Chondrocyte (in vitro differentiated cells): ENCODE data around the gene HPGD. TPM values are rescaled to one million over a fixed set of nuclear protein-coding genes. Genes with fewer than 3 reads are reported as not detected.

Experiments used
- DNase-seq: peaks from one replicate; pipeline ENCODE4 v3.0.0; 2021; ENCODE audit warnings: mixed read lengths, low spot score
- H3K27ac Mint-ChIP-seq: one replicate; pipeline ENCODE4 v1.8.0; 2021; ENCODE audit warnings: mild to moderate bottlenecking, moderate library complexity, mixed read lengths; ENCODE audit not compliant: unreplicated experiment
- H3K27me3 Mint-ChIP-seq: 2 replicates; pipeline ENCODE4 v1.8.0; 2021; ENCODE audit warnings: low read depth, mixed read lengths
- H3K36me3 Mint-ChIP-seq: 2 replicates; pipeline ENCODE4 v1.8.0; 2021; ENCODE audit warnings: low read depth, mixed read lengths
- H3K4me1 Mint-ChIP-seq: 2 replicates; pipeline ENCODE4 v1.8.0; 2021; ENCODE audit warnings: low read depth, mild to moderate bottlenecking, mixed read lengths
- H3K4me3 Mint-ChIP-seq: one replicate; pipeline ENCODE4 v1.8.0; 2021; ENCODE audit warnings: mild to moderate bottlenecking, moderate library complexity, mixed read lengths; ENCODE audit not compliant: unreplicated experiment
- H3K9me3 Mint-ChIP-seq: 2 replicates; pipeline ENCODE4 v1.8.0; 2021; ENCODE audit warnings: low read depth, mixed read lengths
- CTCF ChIP-seq: fragments of 200-600 bp; sonication (generic); IDR thresholded peaks from 2 replicates; pipeline ENCODE4 v1.5.0; 2021; ENCODE audit warnings: antibody characterized with exemption, mild to moderate bottlenecking, moderate library complexity
- total RNA-seq: library from RNA; stranded (reverse); gene quantifications from 3 replicates; pipeline ENCODE4 v1.2.1, GENCODE V29; 2021

HPGD gene
- total RNA-seq, 1 donor from 2014 or later: not detected

- TF ChIP-seq CTCF: no peak
- H3K27ac Mint-ChIP-seq: no peak overlapping the region
- DNase-seq: no peak
- H3K4me3 Mint-ChIP-seq: no peak overlapping the region
- H3K36me3 Mint-ChIP-seq: no peaks in the 10 kb centered on the region
- H3K27me3 Mint-ChIP-seq: peaks cover 47% of the 10 kb centered on the region
- H3K9me3 Mint-ChIP-seq: no peaks in the 10 kb centered on the region
- no peaks in the 10 kb centered on the region for H3K4me1 Mint-ChIP-seq
Measured at GRCh38 chr4:174531486-174531885, 9.2 kb upstream of the HPGD start.

GRCh38 chr4:174528226-174528625 lies 5.9 kb upstream of the HPGD start:
- no peak for DNase-seq
- Mint-ChIP-seq H3K4me3 (no peak overlapping the region), H3K27ac (no peak overlapping the region), H3K27me3 (peaks cover 57% of the 10 kb centered on the region), H3K9me3 (no peaks in the 10 kb centered on the region), H3K36me3 (no peaks in the 10 kb centered on the region), H3K4me1 (no peaks in the 10 kb centered on the region)
- TF ChIP-seq CTCF: no peak

- Mint-ChIP-seq H3K4me3 (no peak overlapping the region), H3K4me1 (peaks cover 10% of the 10 kb centered on the region)
Measured at GRCh38 chr4:174526731-174527130, 4.4 kb upstream of the HPGD start.

GRCh38 chr4:174524242-174524641 lies 2.0 kb upstream of the HPGD start:
- Mint-ChIP-seq H3K4me1 (peaks cover 11% of the 10 kb centered on the region), H3K27me3 (peaks cover 71% of the 10 kb centered on the region), H3K9me3 (no peaks in the 10 kb centered on the region), H3K27ac (no peak overlapping the region), H3K4me3 (no peak overlapping the region), H3K36me3 (no peaks in the 10 kb centered on the region)
- no peak for DNase-seq
- no peak for TF ChIP-seq CTCF

More at GRCh38 chr4:174526731-174527130, 4.4 kb upstream of the HPGD start:
- Mint-ChIP-seq H3K27me3 (peaks cover 67% of the 10 kb centered on the region), H3K9me3 (no peaks in the 10 kb centered on the region), H3K27ac (no peak overlapping the region), H3K36me3 (no peaks in the 10 kb centered on the region)
- no peak for TF ChIP-seq CTCF
- no peak for DNase-seq

GRCh38 chr4:174523025-174523693 lies 871 bp upstream of the HPGD start:
- peak overlapping the region; percentile 67 for H3K4me3 Mint-ChIP-seq

More at GRCh38 chr4:174523025-174523693, 871 bp upstream of the HPGD start:
- H3K27me3 Mint-ChIP-seq: peaks cover 74% of the 10 kb centered on the region
- H3K4me1 Mint-ChIP-seq: peaks cover 11% of the 10 kb centered on the region
- H3K9me3 Mint-ChIP-seq: no peaks in the 10 kb centered on the region
- no peak overlapping the region for H3K27ac Mint-ChIP-seq
- DNase-seq: no peak
- no peaks in the 10 kb centered on the region for H3K36me3 Mint-ChIP-seq
- TF ChIP-seq CTCF: no peak
